Vagina (tissue), 2 donors: ENCODE results near the gene SCN4A. TPM values are rescaled to one million over a fixed set of nuclear protein-coding genes. Genes with fewer than 3 reads are reported as not detected.

ENCODE experiments used
- DNase-seq, 2 donors: peaks; one replicate each; pipeline ENCODE4 v3.0.0-alpha.2; 2017; ENCODE audit errors: extremely low spot score in 2 of 2
- H3K27ac ChIP-seq: fragments of 200-600 bp; sonication (generic); one replicate; pipeline ENCODE4 v1.5.1; 2019
- H3K27me3 ChIP-seq: fragments of 200-600 bp; sonication (generic); one replicate; pipeline ENCODE4 v1.5.1; 2019
- H3K36me3 ChIP-seq, 2 donors: fragments of 200-600 bp; sonication (generic); one replicate each; pipeline ENCODE4 v1.5.1; 2017 to 2019
- H3K4me1 ChIP-seq: fragments of 200-600 bp; sonication (generic); one replicate; pipeline ENCODE4 v1.5.1; 2019
- H3K4me3 ChIP-seq, 2 donors: fragments of 200-600 bp; sonication (generic); 1 replicate in 1 of 2; 2 replicates in 1 of 2; pipeline ENCODE4 v1.5.1; 2016 to 2019
- H3K9me3 ChIP-seq: fragments of 200-600 bp; sonication (generic); one replicate; pipeline ENCODE4 v1.5.1; 2019
- POLR2A ChIP-seq, 2 donors: fragments of 450-650 bp; IDR thresholded peaks; one replicate each; pipeline ENCODE4 v1.6.1; 2017; ENCODE audit warnings: antibody characterized with exemption in 2 of 2, mild to moderate bottlenecking in 2 of 2, moderate library complexity in 2 of 2
- POLR2AphosphoS5 ChIP-seq, 2 donors: sonication (generic); formaldehyde crosslinking; IDR thresholded peaks; one replicate each; pipeline ENCODE4 v1.9.0; 2017; ENCODE audit warnings: antibody characterized with exemption in 2 of 2, mild to moderate bottlenecking in 2 of 2, low read depth in 1 of 2; ENCODE audit not compliant: insufficient read depth in 1 of 2
- intact Hi-C: fragments of 100-400 bp; cut with DNase I; formaldehyde crosslinking; loops from one replicate; pipeline ENCODE4 v1.15.1; 2023
- total RNA-seq: library from RNA; depleted of rRNA; stranded (reverse); fragments of >200 nt; gene quantifications from one replicate; pipeline ENCODE4 v1.2.3, GENCODE V29; 2016
- TF ChIP-seq, protein P1 (sequence below), 3 experiments: fragments of 450-650 bp in 2 of 3; fragments of 200-600 bp in 1 of 3; sonication (generic) in 1 of 3; IDR thresholded peaks; one replicate each; pipeline ENCODE4 v1.5.1; 2017 to 2019; ENCODE audit warnings: antibody characterized with exemption in 3 of 3, mild to moderate bottlenecking in 2 of 3, moderate library complexity in 2 of 3

Gene SCN4A
- total RNA-seq, 1 donor from 2014 or later, result 0.98 TPM

DNA sequence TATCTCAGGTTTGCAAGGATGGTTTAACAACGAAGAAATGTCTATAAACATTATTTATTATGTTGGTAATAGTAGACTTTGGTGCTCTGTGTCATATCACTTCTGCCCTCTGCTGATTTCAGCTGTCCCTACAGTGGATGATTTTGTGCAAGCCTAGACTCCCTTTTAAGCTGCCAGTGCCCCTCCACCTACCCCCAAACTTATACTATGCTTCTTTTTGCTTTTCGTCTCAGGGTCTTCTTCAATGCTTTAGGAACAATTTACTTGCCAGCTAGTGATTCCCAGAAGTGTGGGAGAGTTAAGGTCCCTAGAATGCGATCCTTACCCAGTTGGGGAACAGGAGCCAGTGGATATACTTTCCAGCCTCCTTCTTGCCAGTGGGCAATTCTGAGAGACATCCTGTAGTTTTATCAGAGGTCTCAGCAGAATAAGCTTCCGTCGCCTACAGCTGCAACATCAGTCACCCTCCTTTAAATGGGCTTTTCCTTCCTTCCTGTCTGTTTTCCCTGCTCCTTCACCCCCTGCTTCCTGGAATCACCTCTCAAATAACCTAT is 43.6 kb upstream of the SCN4A start:
- Histone ChIP-seq H3K4me3 (no peak overlapping the region), H3K9me3 (no peaks in the 10 kb centered on the region), H3K4me1 (peaks cover 7% of the 10 kb centered on the region), H3K36me3 (no peaks in the 10 kb centered on the region), H3K27ac (no peak overlapping the region), H3K27me3 (no peaks in the 10 kb centered on the region)
- intact Hi-C loops, result no loop called here
- TF ChIP-seq POLR2AphosphoS5 (IDR thresholded peaks at IDR 0.05; ENCODE audit: insufficient read depth in 1 of 2, low read depth in 1 of 2) (no peak), POLR2A (IDR thresholded peaks at IDR 0.05) (no peak)
- TF ChIP-seq, protein P1, sequence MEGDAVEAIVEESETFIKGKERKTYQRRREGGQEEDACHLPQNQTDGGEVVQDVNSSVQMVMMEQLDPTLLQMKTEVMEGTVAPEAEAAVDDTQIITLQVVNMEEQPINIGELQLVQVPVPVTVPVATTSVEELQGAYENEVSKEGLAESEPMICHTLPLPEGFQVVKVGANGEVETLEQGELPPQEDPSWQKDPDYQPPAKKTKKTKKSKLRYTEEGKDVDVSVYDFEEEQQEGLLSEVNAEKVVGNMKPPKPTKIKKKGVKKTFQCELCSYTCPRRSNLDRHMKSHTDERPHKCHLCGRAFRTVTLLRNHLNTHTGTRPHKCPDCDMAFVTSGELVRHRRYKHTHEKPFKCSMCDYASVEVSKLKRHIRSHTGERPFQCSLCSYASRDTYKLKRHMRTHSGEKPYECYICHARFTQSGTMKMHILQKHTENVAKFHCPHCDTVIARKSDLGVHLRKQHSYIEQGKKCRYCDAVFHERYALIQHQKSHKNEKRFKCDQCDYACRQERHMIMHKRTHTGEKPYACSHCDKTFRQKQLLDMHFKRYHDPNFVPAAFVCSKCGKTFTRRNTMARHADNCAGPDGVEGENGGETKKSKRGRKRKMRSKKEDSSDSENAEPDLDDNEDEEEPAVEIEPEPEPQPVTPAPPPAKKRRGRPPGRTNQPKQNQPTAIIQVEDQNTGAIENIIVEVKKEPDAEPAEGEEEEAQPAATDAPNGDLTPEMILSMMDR (IDR thresholded peaks at IDR 0.05), result no peak
- no peak for DNase-seq

- intact Hi-C loops, result no loop called here
- no peak overlapping the region for H3K27ac ChIP-seq
- DNase-seq, result no peak
Measured at GRCh38 chr17:64015447-64015846, 42.7 kb upstream of the SCN4A start.

GRCh38 chr17:64009571-64010402 is 37.1 kb upstream of the SCN4A start:
- no peaks in the 10 kb centered on the region for H3K27me3 ChIP-seq
- DNase-seq, result no peak
- no peak overlapping the region for H3K4me3 ChIP-seq
- no peak overlapping the region for H3K27ac ChIP-seq
- peaks cover 31% of the 10 kb centered on the region for H3K4me1 ChIP-seq
- TF ChIP-seq POLR2AphosphoS5 (IDR thresholded peaks at IDR 0.05; ENCODE audit: insufficient read depth in 1 of 2, low read depth in 1 of 2) (no peak), POLR2A (IDR thresholded peaks at IDR 0.05) (no peak)
- TF ChIP-seq, protein P1 (IDR thresholded peaks at IDR 0.05), result no peak
- intact Hi-C loops, result no loop called here
- H3K36me3 ChIP-seq, result no peaks in the 10 kb centered on the region
- no peaks in the 10 kb centered on the region for H3K9me3 ChIP-seq

More at GRCh38 chr17:64015447-64015846, 42.7 kb upstream of the SCN4A start:
- Histone ChIP-seq H3K4me1 (peaks cover 7% of the 10 kb centered on the region), H3K4me3 (no peak overlapping the region), H3K9me3 (no peaks in the 10 kb centered on the region), H3K27me3 (no peaks in the 10 kb centered on the region), H3K36me3 (no peaks in the 10 kb centered on the region)
- TF ChIP-seq, protein P1 (IDR thresholded peaks at IDR 0.05), result no peak
- TF ChIP-seq POLR2A (IDR thresholded peaks at IDR 0.05), result no peak
- TF ChIP-seq POLR2AphosphoS5 (IDR thresholded peaks at IDR 0.05; ENCODE audit: insufficient read depth in 1 of 2, low read depth in 1 of 2), result no peak

GRCh38 chr17:64008830-64009229 is 36.1 kb upstream of the SCN4A start:
- peak in 1 of 2 donors; percentile 91 for DNase-seq
- intact Hi-C loops, result no loop called here
- no peaks in the 10 kb centered on the region for H3K36me3 ChIP-seq
- no peak overlapping the region for H3K4me3 ChIP-seq
- no peaks in the 10 kb centered on the region for H3K9me3 ChIP-seq
- peaks cover 31% of the 10 kb centered on the region for H3K4me1 ChIP-seq
- TF ChIP-seq, protein P1 (IDR thresholded peaks at IDR 0.05), result no peak
- TF ChIP-seq POLR2AphosphoS5 (IDR thresholded peaks at IDR 0.05; ENCODE audit: insufficient read depth in 1 of 2, low read depth in 1 of 2) (no peak), POLR2A (IDR thresholded peaks at IDR 0.05) (no peak)
- H3K27ac ChIP-seq, result no peak overlapping the region
- H3K27me3 ChIP-seq, result no peaks in the 10 kb centered on the region

GRCh38 chr17:64008346-64008745 is 35.6 kb upstream of the SCN4A start:
- TF ChIP-seq POLR2A (IDR thresholded peaks at IDR 0.05) (no peak), POLR2AphosphoS5 (IDR thresholded peaks at IDR 0.05; ENCODE audit: insufficient read depth in 1 of 2, low read depth in 1 of 2) (no peak)
- TF ChIP-seq, protein P1 (IDR thresholded peaks at IDR 0.05), result no peak
- peaks cover 31% of the 10 kb centered on the region for H3K4me1 ChIP-seq
- H3K4me3 ChIP-seq, result no peak overlapping the region
- H3K36me3 ChIP-seq, result no peaks in the 10 kb centered on the region
- DNase-seq, result no peak
- H3K9me3 ChIP-seq, result no peaks in the 10 kb centered on the region
- no peaks in the 10 kb centered on the region for H3K27me3 ChIP-seq
- intact Hi-C loops, result no loop called here
- H3K27ac ChIP-seq, result no peak overlapping the region
